ENCODE data around the gene DPAGT1.
"Not testable (repeated sequence)": the region's sequence is repeated elsewhere in the genome, so short reads cannot be mapped to it uniquely, and the experiment has no call there.

The DPAGT1 gene

GRCh38 chr11:119101759-119102423, at the start of gene DPAGT1:
Gene DPAGT1, minus strand, starts transcription at chr11:119101853. Its CDS starts 198 bp downstream, at chr11:119101655.
- peak; percentile 79 for DNase-seq

GRCh38 chr11:119149786-119150275, 48.2 kb upstream of the DPAGT1 start:
- DNase-seq: no peak

GRCh38 chr11:119149018-119149785, 47.5 kb upstream of the DPAGT1 start, which contains the start of gene ABCG4:
Gene ABCG4, plus strand, starts transcription at chr11:119149052. Its CDS starts 914 bp downstream, at chr11:119149966.
- DNase-seq: peak; percentile 42

DNA sequence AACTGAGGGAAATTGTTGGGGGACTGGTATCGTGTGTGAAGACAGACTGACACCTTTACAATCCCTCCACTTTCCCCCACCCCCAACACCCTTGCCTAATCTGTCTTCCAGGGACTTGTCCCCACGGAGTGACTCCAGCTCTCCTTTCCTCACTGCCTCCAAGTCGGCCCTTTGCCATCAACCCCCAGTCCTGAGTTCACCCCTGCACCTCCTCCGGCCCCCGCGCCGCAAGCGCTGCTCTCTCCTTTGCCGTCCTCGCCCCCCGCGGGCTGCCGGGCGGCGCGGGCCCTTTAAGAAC, 47.0 kb upstream of the DPAGT1 start:
- DNase-seq: no peak

GRCh38 chr11:119147604-119148333, 46.1 kb upstream of the DPAGT1 start:
- no peak for DNase-seq

- no peak for DNase-seq
These were observed 43.9 kb upstream of the DPAGT1 start for GRCh38 chr11:119145551-119145950.

GRCh38 chr11:119144825-119145486, 43.3 kb upstream of the DPAGT1 start:
- no peak for DNase-seq

DNA sequence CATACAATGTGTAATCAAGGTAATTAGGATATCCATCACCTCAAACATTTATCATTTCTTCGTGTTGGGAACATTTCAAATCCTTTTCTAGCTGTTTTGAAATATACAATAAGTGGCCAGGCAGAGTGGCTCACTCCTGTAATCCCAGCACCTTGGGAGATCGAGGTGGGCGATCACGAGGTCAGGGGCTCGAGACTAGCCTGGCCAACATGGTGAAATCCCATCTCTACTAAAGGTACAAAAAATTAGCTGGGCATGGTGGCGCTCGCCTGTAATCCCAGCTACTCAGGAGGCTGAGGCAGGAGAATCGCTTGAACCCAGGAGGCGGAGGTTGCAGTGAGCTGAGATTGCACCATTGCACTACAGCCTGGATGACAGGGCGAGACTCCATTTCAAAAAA, 37.6 kb upstream of the DPAGT1 start:
- DNase-seq: not testable (repeated sequence)

- no peak for DNase-seq
These were observed 32.8 kb upstream of the DPAGT1 start for GRCh38 chr11:119134389-119134978.

- DNase-seq: no peak
These were observed 29.0 kb upstream of the DPAGT1 start for GRCh38 chr11:119130662-119131061.

- DNase-seq: no peak
These were observed 25.1 kb upstream of the DPAGT1 start for GRCh38 chr11:119126675-119127268.

DNA sequence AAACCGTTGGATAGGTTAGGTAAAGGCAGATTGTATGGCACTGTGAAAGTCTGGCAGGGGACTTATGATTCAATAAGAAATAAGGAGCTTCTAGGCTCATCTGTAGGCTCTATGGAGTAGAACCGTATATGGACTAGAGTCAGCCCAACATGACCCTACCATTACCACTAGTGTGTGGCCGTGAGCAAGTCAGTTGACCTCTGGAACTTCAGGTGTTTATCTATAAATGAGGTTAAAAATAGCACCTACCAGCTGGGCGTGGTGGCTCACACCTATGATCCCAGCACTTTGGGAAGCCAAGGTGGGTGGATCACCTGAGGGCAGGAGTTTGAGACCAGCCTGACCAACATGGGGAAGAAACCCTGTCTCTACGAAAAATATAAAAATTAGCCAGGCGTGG, 24.2 kb upstream of the DPAGT1 start:
- DNase-seq: no peak

DNA sequence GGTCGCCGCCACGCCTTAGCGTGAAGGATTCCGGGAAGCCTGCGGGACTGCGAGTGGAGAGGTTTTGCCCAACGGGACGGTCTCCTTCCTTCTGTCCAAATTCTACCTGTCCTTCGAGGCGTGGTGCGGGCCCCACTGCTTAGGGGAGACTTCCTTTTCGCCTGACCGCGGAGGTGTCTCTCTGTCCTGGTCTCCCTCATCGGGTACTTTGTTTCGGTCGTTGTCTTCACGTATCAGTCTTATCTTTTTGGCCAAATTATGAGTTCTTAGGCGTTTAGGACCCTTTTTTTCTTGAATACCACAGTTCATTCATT, 20.1 kb upstream of the DPAGT1 start:
- no peak for DNase-seq

DNA sequence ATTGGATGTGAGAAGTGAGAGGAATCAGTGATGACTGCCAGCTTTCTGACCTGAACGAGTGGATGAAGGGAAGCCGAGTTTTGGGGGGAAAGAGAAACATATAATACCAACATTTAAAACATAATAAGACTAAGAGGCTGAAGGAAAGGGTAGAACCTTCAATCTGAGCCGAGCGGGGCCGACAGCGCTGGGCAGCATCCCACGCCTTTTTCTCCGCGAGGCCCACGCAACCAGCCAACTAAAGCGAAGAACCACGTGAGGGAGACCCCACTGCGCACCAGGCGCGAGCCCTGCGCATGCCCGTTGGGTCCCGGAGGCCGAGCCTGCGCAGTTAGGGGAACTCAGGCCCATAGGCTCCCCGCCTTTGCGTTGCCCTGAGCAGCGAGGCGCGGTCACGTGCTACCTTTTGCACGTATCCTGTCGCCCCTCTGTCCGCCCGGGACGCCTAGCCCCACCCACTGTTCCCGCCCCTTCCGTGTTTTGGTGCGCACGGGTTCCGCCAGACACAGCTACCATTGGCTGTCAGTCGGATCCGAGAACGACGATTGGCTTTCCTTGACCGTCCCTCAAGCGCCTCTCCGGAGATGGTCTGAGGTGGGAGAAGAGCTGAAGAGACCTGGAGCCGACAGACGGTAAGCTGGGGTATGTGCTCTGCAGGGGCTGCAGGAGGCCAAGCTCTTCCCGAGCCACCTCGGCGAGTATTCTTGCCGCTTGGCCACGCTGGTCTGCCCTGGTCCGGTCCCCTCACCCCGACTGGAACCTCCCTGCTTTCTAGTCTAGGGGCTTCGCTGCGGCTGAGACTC, 19.6 kb upstream of the DPAGT1 start, which contains the start of gene HINFP:
HINFP (plus strand) TSS at position 573 of the 803 bp plus-strand sequence. CDS start 5,365 bp downstream, outside the sequence.
- DNase-seq: peak; percentile 99

DNA sequence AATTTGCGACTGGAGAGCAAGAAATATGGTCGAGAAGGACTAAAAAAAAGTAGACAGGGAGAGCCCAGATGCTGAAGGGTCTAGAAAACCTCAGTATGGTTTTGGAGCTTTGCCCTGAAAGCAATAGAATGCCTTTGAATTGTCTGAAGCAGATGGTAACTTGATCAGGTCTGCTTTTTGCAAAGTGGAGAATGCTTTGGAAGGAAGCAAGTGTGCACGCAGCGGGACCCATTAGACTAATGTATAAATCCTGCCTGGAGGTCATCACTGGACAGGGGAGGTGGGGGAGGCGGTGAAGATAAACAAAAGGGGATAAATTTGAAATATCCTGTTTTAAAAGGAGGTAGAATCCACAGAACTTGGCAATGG, 19.0 kb upstream of the DPAGT1 start:
- no peak for DNase-seq

GRCh38 chr11:119118946-119119345, 17.3 kb upstream of the DPAGT1 start:
- DNase-seq: no peak

GRCh38 chr11:119118227-119118626, 16.6 kb upstream of the DPAGT1 start:
- no peak for DNase-seq

DNA sequence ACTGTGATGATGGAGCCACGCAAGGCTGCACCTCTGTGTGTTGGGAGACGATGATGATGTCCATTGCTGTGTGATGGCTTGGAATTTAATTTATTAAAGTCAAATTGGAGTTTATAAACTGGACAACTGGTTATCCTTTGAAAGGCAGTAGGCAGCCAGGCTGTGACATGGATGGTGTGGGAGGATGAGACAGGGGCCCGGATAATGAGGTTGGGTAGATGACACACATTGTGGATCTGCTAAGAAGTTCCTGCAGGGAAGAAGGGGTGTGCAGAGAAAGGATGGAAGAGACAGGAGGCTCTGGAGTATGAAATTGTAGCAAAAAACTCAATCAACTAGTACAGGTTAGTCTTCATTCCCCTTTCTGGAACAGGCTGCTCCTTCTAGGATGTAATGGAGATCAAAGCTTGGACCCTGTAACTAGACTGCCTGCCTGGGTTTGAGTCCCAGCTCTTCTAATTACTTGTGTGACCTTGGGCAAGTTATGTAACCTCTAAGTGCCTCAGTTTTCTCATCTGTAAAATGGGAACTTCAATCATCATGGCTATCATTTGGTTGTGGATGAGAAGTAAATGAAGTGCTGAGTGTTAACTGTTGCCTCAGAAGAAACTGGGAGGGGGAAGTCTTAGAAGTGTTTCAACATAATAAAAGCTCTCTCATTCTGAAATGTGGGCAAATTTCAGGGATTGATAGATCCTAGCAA, 15.5 kb upstream of the DPAGT1 start:
- no peak for DNase-seq

- no peak for DNase-seq
These were observed 14.9 kb upstream of the DPAGT1 start for GRCh38 chr11:119116601-119117000.

- DNase-seq: no peak
These were observed 14.6 kb upstream of the DPAGT1 start for GRCh38 chr11:119116235-119116594.

Measured in stimulated activated CD4-positive, alpha-beta T cell treated with anti-CD3 and anti-CD28 coated beads, Interleukin-12 subunit alpha, Interleukin-12 subunit beta, amount 100 ng/mL, for 4 hours (primary cell).